Measurements from ENCODE around the gene PPARGC1A.

PPARGC1A gene

DNA sequence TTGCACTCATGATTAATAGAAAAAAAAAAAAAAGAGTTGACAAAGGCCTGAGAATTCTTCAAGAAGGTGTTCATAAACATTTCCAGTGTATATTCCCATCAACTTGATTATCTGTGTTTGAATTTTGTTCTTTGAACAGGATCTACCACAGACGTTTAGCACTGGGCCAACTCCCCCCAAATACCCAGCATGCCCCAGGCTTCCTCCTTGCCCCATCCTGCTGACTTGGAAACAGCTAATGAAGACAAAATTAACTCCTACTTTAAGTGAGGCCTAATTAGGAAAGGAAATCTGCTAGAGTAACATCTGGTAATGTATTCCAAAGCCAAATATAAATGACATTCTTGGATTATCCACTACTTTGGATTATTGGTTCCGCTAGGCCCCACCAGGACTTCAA is 52.5 kb downstream of the PPARGC1A start:
- no peak for TF ChIP-seq EZH2phosphoT487 (IDR thresholded peaks at IDR 0.05; ENCODE audit: borderline replicate concordance, low read length)
- TF ChIP-seq, protein P1, sequence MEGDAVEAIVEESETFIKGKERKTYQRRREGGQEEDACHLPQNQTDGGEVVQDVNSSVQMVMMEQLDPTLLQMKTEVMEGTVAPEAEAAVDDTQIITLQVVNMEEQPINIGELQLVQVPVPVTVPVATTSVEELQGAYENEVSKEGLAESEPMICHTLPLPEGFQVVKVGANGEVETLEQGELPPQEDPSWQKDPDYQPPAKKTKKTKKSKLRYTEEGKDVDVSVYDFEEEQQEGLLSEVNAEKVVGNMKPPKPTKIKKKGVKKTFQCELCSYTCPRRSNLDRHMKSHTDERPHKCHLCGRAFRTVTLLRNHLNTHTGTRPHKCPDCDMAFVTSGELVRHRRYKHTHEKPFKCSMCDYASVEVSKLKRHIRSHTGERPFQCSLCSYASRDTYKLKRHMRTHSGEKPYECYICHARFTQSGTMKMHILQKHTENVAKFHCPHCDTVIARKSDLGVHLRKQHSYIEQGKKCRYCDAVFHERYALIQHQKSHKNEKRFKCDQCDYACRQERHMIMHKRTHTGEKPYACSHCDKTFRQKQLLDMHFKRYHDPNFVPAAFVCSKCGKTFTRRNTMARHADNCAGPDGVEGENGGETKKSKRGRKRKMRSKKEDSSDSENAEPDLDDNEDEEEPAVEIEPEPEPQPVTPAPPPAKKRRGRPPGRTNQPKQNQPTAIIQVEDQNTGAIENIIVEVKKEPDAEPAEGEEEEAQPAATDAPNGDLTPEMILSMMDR (IDR thresholded peaks at IDR 0.05; ENCODE audit: low read depth, low read length, poor library complexity, severe bottlenecking), result no peak
- Histone ChIP-seq H3K9me3 (ENCODE audit: control insufficient read depth, insufficient read depth, low read length) (no peaks in the 10 kb centered on the region), H3K27ac (ENCODE audit: low read depth, low read length) (no peak overlapping the region), H3K4me1 (ENCODE audit: control insufficient read depth, low read length) (no peaks in the 10 kb centered on the region), H3F3A (ENCODE audit: control insufficient read depth, insufficient read depth) (no peaks in the 10 kb centered on the region), H3K4me3 (ENCODE audit: low read length) (no peak overlapping the region), H3K36me3 (ENCODE audit: control insufficient read depth, low read length) (no peaks in the 10 kb centered on the region), H3K79me2 (ENCODE audit: control insufficient read depth, low read length) (no peaks in the 10 kb centered on the region), H3K27me3 (ENCODE audit: control insufficient read depth, low read length) (no peaks in the 10 kb centered on the region), H3K9me2 (replicated peaks; ENCODE audit: control insufficient read depth, low read length) (no peaks in the 10 kb centered on the region), H3K4me2 (ENCODE audit: low read length) (no peak overlapping the region), H4K20me1 (ENCODE audit: control insufficient read depth, insufficient read depth, low read depth, low read length) (no peaks in the 10 kb centered on the region)

DNA sequence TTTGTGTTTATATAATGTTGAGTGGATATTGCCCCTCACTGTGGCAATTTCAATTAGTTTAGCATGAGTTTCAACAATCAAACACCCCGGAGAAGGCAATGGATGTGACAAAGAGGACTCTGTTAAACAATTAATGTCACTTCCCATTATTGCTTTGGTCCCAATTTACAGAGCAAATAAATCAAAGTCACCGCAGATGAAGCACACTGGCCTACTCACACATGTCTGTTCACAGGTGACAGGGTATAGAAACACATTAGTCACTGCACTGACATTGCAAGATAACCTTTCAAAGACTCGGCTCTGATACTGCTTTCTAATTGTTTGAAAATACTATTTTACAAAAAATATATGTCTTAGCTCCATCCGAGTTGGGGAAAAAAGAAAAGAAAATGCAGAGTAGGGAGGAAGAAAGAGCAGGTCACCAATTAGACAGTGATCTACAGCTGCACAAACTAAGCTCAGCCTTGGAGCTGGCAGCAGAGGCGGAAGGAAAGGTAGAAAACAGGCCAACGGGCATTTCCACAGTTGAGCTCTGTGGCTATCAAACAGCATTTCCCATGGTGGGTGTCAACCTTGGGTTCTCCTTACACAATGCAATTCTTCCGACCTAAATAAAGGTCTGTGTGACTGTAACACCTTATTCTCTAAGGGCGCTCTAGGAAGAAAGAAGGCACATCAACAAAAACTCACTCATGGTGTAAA is 53.9 kb downstream of the PPARGC1A start:
- Histone ChIP-seq H3K27ac (ENCODE audit: low read depth, low read length) (no peak overlapping the region), H3K4me3 (ENCODE audit: low read length) (no peak overlapping the region), H3K27me3 (ENCODE audit: control insufficient read depth, low read length) (no peaks in the 10 kb centered on the region), H3K4me2 (ENCODE audit: low read length) (no peak overlapping the region), H3F3A (ENCODE audit: control insufficient read depth, insufficient read depth) (no peaks in the 10 kb centered on the region), H3K9me3 (ENCODE audit: control insufficient read depth, insufficient read depth, low read length) (no peaks in the 10 kb centered on the region), H3K79me2 (ENCODE audit: control insufficient read depth, low read length) (no peaks in the 10 kb centered on the region), H4K20me1 (ENCODE audit: control insufficient read depth, insufficient read depth, low read depth, low read length) (no peaks in the 10 kb centered on the region), H3K9me2 (replicated peaks; ENCODE audit: control insufficient read depth, low read length) (no peaks in the 10 kb centered on the region), H3K4me1 (ENCODE audit: control insufficient read depth, low read length) (no peaks in the 10 kb centered on the region), H3K36me3 (ENCODE audit: control insufficient read depth, low read length) (no peaks in the 10 kb centered on the region)
- TF ChIP-seq, protein P1 (IDR thresholded peaks at IDR 0.05; ENCODE audit: low read depth, low read length, poor library complexity, severe bottlenecking), result no peak
- TF ChIP-seq EZH2phosphoT487 (IDR thresholded peaks at IDR 0.05; ENCODE audit: borderline replicate concordance, low read length), result no peak

DNA sequence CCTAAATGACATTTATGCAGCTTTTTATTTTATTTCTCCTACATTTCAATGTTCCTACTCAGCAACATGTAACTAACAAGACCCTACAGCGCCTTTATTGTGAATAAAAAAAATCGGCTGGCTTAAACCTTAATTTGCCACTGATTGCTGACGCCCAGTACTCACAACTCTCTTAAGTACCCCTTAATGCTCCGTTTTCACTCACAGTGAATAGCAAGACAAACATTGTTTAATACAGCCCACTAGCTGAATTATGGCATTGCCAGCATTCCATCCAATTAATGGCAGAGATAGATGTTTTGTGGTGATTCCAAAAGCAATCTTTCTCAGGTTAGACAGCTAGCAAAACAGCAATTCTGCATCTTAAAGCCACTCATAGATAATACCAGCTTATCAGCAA is 61.1 kb downstream of the PPARGC1A start:
- Histone ChIP-seq H3F3A (ENCODE audit: control insufficient read depth, insufficient read depth) (no peaks in the 10 kb centered on the region), H3K9me2 (replicated peaks; ENCODE audit: control insufficient read depth, low read length) (no peaks in the 10 kb centered on the region; the same call in 1 of the 2 replicates), H3K4me2 (ENCODE audit: low read length) (no peak overlapping the region), H3K4me3 (ENCODE audit: low read length) (no peak overlapping the region), H3K36me3 (ENCODE audit: control insufficient read depth, low read length) (no peaks in the 10 kb centered on the region), H3K9me3 (ENCODE audit: control insufficient read depth, insufficient read depth, low read length) (no peaks in the 10 kb centered on the region), H3K27ac (ENCODE audit: low read depth, low read length) (no peak overlapping the region), H3K4me1 (ENCODE audit: control insufficient read depth, low read length) (no peaks in the 10 kb centered on the region), H3K27me3 (ENCODE audit: control insufficient read depth, low read length) (no peaks in the 10 kb centered on the region), H3K79me2 (ENCODE audit: control insufficient read depth, low read length) (no peaks in the 10 kb centered on the region), H4K20me1 (ENCODE audit: control insufficient read depth, insufficient read depth, low read depth, low read length) (no peaks in the 10 kb centered on the region)
- TF ChIP-seq EZH2phosphoT487 (IDR thresholded peaks at IDR 0.05; ENCODE audit: borderline replicate concordance, low read length), result no peak
- TF ChIP-seq, protein P1 (IDR thresholded peaks at IDR 0.05; ENCODE audit: low read depth, low read length, poor library complexity, severe bottlenecking), result no peak

All from DOHH2 (cell line).